ENCODE data around the gene TMEM45A. TPM values are rescaled to one million over a fixed set of nuclear protein-coding genes. Genes with fewer than 3 reads are reported as not detected.
"Not testable (repeated sequence)": the region's sequence is repeated elsewhere in the genome, so short reads cannot be mapped to it uniquely, and the experiment has no call there.

Gene TMEM45A
- total RNA-seq: 100 to 1,000 TPM; 189 to 746 (median 494) TPM

DNA sequence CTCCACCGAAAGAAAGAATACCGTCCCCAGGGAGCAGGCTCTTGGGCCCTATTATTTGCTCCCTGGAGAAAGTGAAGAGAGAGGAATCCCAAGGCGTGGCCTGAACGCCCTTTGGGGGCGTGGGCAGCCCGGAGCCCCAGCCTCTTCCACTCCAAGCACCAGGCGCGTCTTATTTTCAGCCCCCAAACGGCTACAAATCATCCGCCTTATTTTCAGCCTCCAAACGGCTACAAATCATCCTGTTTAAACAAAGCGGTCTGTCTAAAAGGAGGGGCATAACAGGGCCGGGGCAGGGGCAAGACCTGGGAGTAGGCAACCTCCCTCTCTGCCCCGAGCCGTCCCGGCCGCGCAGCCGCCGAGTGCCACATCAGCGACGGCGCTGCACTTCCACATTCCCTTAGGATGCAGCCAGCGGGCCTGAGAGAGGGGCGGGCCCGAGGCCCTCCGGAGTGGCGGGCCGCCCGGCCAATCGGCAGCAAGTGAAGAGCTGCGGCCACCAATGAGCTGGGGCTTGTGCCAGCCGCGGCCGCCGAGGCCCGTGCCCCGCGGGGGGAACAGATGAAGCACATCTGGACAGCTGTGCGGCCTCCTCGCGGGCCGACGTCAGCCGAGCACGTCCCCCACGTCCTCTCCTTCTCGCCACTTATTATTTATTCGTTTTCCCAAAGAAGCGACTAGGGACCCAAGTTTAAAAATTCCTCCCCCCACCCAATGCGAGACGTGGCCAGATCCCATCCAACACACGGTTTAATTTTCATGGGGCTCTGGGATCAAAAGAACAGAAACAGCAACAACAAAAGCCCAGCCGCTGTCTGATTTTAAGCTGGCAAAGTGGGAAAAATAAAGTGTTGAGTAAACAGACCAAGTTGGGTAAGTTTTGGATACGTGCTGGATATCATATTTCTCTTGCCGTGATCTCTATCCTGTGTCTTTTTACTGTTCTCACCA is at the start of gene TMEM45A:
TSS of gene TMEM45A (plus strand) at position 561 of the 948 bp plus-strand sequence. CDS start 62,593 bp downstream, outside the sequence.
- Histone ChIP-seq H3K27me3 (no peaks in the 10 kb centered on the region), H3K27ac (peak within 1 kb of the TSS; percentile 87), H3K9me3 (no peaks in the 10 kb centered on the region), H3K4me1 (peaks cover 12% of the 10 kb centered on the region), H3K4me3 (peak within 1 kb of the TSS; percentile 54), H3K36me3 (no peaks in the 10 kb centered on the region)
- TF ChIP-seq CTCF (IDR thresholded peaks at IDR 0.05): no peak
- peak in 2 of 3 donors; percentile 17 to 34 for TF ChIP-seq POLR2AphosphoS5 (IDR thresholded peaks at IDR 0.05)
- TF ChIP-seq POLR2A (IDR thresholded peaks at IDR 0.05): peak in 1 of 2 donors; percentile 26
- peak; percentile 96 for DNase-seq (ENCODE audit: low spot score in 2 of 2)
- 0% methylated on average over 34 of the region's 56 CpGs for WGBS

DNA sequence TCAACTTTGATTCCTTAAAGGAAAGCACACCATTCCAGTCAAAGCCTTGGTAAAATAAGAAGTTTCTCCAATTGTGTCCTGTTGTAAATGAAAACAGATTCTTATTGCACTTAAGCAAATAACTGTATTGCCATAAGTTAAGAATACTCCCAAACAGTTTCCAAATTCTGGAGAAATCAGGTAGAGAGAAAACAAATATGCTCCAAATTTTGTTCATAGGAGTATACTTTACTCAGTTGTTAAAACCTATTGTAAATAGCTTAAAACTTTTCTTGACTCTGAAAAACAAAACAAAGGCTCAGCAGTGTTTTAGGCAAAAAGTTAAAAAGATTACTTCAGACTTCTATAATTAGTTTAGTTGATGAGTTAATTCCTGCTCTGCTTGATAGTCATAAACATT is 48.7 kb upstream of the TMEM45A start:
- no peak for DNase-seq (ENCODE audit: low spot score in 2 of 2)
- TF ChIP-seq CTCF (IDR thresholded peaks at IDR 0.05) (no peak), POLR2A (IDR thresholded peaks at IDR 0.05) (no peak), EP300 (IDR thresholded peaks at IDR 0.05) (no peak), POLR2AphosphoS5 (IDR thresholded peaks at IDR 0.05) (no peak)
- H3K4me3 ChIP-seq: no peak overlapping the region
- H3K9me3 ChIP-seq: no peaks in the 10 kb centered on the region
- H3K27me3 ChIP-seq: no peaks in the 10 kb centered on the region
- no peaks in the 10 kb centered on the region for H3K36me3 ChIP-seq
- H3K4me1 ChIP-seq: no peaks in the 10 kb centered on the region
- no peak overlapping the region for H3K27ac ChIP-seq

DNA sequence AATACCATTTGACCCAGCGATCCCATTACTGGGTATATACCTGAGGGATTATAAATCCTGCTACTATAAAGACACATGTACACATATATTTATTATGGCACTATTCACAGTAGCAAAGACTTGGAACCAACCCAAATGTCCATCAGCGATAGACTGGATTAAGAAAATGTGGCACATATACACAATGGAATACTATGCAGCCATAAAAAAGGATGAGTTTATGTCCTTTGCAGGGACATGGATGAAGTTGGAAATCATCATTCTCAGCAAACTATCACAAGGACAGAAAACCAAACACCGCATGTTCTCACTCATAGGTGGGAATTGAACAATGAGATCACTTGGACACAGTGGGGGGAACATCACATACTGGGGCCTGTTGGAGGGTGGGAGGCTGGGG is 45.4 kb upstream of the TMEM45A start:
- 97% methylated on average over 3 of the region's 3 CpGs for WGBS
- not testable (repeated sequence) for DNase-seq (ENCODE audit: low spot score in 2 of 2); H3K4me3 ChIP-seq; H3K4me1 ChIP-seq; H3K36me3 ChIP-seq; H3K27ac ChIP-seq; H3K27me3 ChIP-seq; H3K9me3 ChIP-seq

- H3K4me3 ChIP-seq: no peak overlapping the region
- H3K36me3 ChIP-seq: no peaks in the 10 kb centered on the region
- 89% methylated on average over 1 of the region's 1 CpG for WGBS
- no peak for DNase-seq (ENCODE audit: low spot score in 2 of 2)
- no peak for TF ChIP-seq POLR2A (IDR thresholded peaks at IDR 0.05)
- no peak for TF ChIP-seq POLR2AphosphoS5 (IDR thresholded peaks at IDR 0.05)
- no peak for TF ChIP-seq EP300 (IDR thresholded peaks at IDR 0.05)
- no peak for TF ChIP-seq CTCF (IDR thresholded peaks at IDR 0.05)
- H3K27me3 ChIP-seq: no peaks in the 10 kb centered on the region
- no peak overlapping the region for H3K27ac ChIP-seq
- H3K9me3 ChIP-seq: no peaks in the 10 kb centered on the region
- H3K4me1 ChIP-seq: no peaks in the 10 kb centered on the region
Measured at GRCh38 chr3:100448079-100448478, 44.3 kb upstream of the TMEM45A start.

- DNase-seq (ENCODE audit: low spot score in 2 of 2): no peak
- Histone ChIP-seq H3K9me3 (no peaks in the 10 kb centered on the region), H3K27me3 (no peaks in the 10 kb centered on the region), H3K4me3 (no peak overlapping the region), H3K36me3 (no peaks in the 10 kb centered on the region), H3K4me1 (no peaks in the 10 kb centered on the region), H3K27ac (no peak overlapping the region)
- TF ChIP-seq POLR2AphosphoS5 (IDR thresholded peaks at IDR 0.05): no peak
- no peak for TF ChIP-seq CTCF (IDR thresholded peaks at IDR 0.05)
- no peak for TF ChIP-seq POLR2A (IDR thresholded peaks at IDR 0.05)
- TF ChIP-seq EP300 (IDR thresholded peaks at IDR 0.05): no peak
- 45% methylated on average over 2 of the region's 2 CpGs for WGBS
Measured at GRCh38 chr3:100449214-100449613, 43.2 kb upstream of the TMEM45A start.

Measured in suprapubic skin (tissue), 4 donors.